HepG2 (cell line): ENCODE data around the gene LRTM2. TPM values are rescaled to one million over a fixed set of nuclear protein-coding genes. Genes with fewer than 3 reads are reported as not detected.

ENCODE experiments used
- ADNP ChIP-seq: sonication (generic); formaldehyde crosslinking; IDR thresholded peaks from 2 replicates; pipeline ENCODE4 v1.4.0; 2020; ENCODE audit warnings: missing genetic modification reagents
- ESRRA ChIP-seq: sonication (generic); formaldehyde crosslinking; IDR thresholded peaks from 2 replicates; pipeline ENCODE4 v1.5.1; 2020; ENCODE audit warnings: mild to moderate bottlenecking, low read depth, missing genetic modification reagents
- GPN1 ChIP-seq: sonication (generic); formaldehyde crosslinking; IDR thresholded peaks from 2 replicates; pipeline ENCODE4 v1.5.1; 2020; ENCODE audit warnings: missing genetic modification reagents, borderline replicate concordance
- MIER3 ChIP-seq: IDR thresholded peaks from 2 replicates; pipeline ENCODE4 v1.6.1; 2016; ENCODE audit warnings: missing compliant biosample characterization, borderline replicate concordance
- POLR2G ChIP-seq: fragments of 200-400 bp; formaldehyde crosslinking; IDR thresholded peaks from 2 replicates; pipeline ENCODE4 v1.6.1; 2018; ENCODE audit warnings: mild to moderate bottlenecking, low read depth, low read length, moderate library complexity
- RELA ChIP-seq: sonication (generic); formaldehyde crosslinking; IDR thresholded peaks from 2 replicates; pipeline ENCODE4 v1.4.0; 2020; ENCODE audit warnings: missing genetic modification reagents
- RXRB ChIP-seq: IDR thresholded peaks from 2 replicates; pipeline ENCODE4 v1.6.1; 2016; ENCODE audit warnings: borderline replicate concordance, missing genetic modification reagents, missing compliant biosample characterization
- SIN3A ChIP-seq: IDR thresholded peaks from 2 replicates; pipeline ENCODE4 v1.6.1; 2011; ENCODE audit warnings: low read depth, mild to moderate bottlenecking, control low read depth, low read length, borderline replicate concordance
- SIX1 ChIP-seq: sonication (generic); formaldehyde crosslinking; IDR thresholded peaks from 2 replicates; pipeline ENCODE4 v1.4.0; 2020; ENCODE audit warnings: missing genetic modification reagents, borderline replicate concordance
- THAP11 ChIP-seq: IDR thresholded peaks from 2 replicates; pipeline ENCODE4 v1.6.1; 2016; ENCODE audit warnings: missing biosample characterization, missing genetic modification reagents
- ZBTB21 ChIP-seq: sonication (generic); formaldehyde crosslinking; IDR thresholded peaks from 2 replicates; pipeline ENCODE4 v1.4.0; 2020; ENCODE audit warnings: missing genetic modification reagents
- ZEB1 ChIP-seq: IDR thresholded peaks from 2 replicates; pipeline ENCODE4 v1.6.1; 2012; ENCODE audit warnings: mild to moderate bottlenecking, low read depth, inconsistent platforms; ENCODE audit not compliant: insufficient replicate concordance
- ZNF138 ChIP-seq: sonication (generic); formaldehyde crosslinking; IDR thresholded peaks from 2 replicates; pipeline ENCODE4 v1.5.0; 2020; ENCODE audit warnings: mild to moderate bottlenecking, low read depth, missing genetic modification reagents
- ZNF430 ChIP-seq: sonication (generic); formaldehyde crosslinking; IDR thresholded peaks from 2 replicates; pipeline ENCODE4 v1.9.0; 2021; ENCODE audit warnings: mild to moderate bottlenecking, missing genetic modification reagents
- ZNF619 ChIP-seq: sonication (generic); formaldehyde crosslinking; IDR thresholded peaks from 2 replicates; pipeline ENCODE4 v1.4.0; 2020; ENCODE audit warnings: mild to moderate bottlenecking, missing genetic modification reagents
- ZNF629 ChIP-seq: sonication (generic); formaldehyde crosslinking; conservative IDR thresholded peaks from 2 replicates; pipeline ENCODE4 v1.5.0; 2020; ENCODE audit warnings: missing genetic modification reagents
- ZNF768 ChIP-seq: sonication (generic); formaldehyde crosslinking; IDR thresholded peaks from 2 replicates; pipeline ENCODE4 v1.4.0; 2020; ENCODE audit warnings: missing genetic modification reagents
- polyA plus RNA-seq, 8 experiments: library from polyadenylated mRNA; depleted of rRNA in 3 of 8; stranded (reverse) in 7 of 8; unstranded in 1 of 8; fragments of >200 nt; fragmentation: Illumina TruSeq in 4 of 8; extraction: Trizol in 4 of 8; gene quantifications; 2 replicates each; pipeline versions ENCODE4 v1.2.1 to v1.2.3, GENCODE V29; 2011 to 2016; ENCODE audit warnings: low read depth in 4 of 8, missing spikeins in 1 of 8, mixed read lengths in 1 of 8; ENCODE audit not compliant: insufficient read depth in 1 of 8
- total RNA-seq, 5 experiments: library from RNA; depleted of rRNA; stranded (reverse); fragments of >200 nt; fragmentation: Illumina TruSeq; extraction: Trizol; gene quantifications; 2 replicates each; pipeline ENCODE4 v1.2.3, GENCODE V29; 2016; ENCODE audit warnings: low read depth in 1 of 5
- TF ChIP-seq, protein P1 (sequence below): sonication (generic); formaldehyde crosslinking; IDR thresholded peaks from 2 replicates; pipeline ENCODE4 v1.9.0; 2021; ENCODE audit warnings: mild to moderate bottlenecking, missing genetic modification reagents
- TF ChIP-seq, protein P2 (sequence below): fragments of 450-650 bp; IDR thresholded peaks from 2 replicates; pipeline ENCODE4 v1.6.1; 2016
- TF ChIP-seq, protein P3 (sequence below): IDR thresholded peaks from 2 replicates; pipeline ENCODE4 v1.6.1; 2016; ENCODE audit warnings: low read depth, control low read depth

Gene LRTM2
- total and polyA plus RNA-seq, 2 of the 13 experiments (the other 11 are each of a cell fraction or from before 2014, with no cell fraction given), result 0.09 TPM; not detected in 1

DNA sequence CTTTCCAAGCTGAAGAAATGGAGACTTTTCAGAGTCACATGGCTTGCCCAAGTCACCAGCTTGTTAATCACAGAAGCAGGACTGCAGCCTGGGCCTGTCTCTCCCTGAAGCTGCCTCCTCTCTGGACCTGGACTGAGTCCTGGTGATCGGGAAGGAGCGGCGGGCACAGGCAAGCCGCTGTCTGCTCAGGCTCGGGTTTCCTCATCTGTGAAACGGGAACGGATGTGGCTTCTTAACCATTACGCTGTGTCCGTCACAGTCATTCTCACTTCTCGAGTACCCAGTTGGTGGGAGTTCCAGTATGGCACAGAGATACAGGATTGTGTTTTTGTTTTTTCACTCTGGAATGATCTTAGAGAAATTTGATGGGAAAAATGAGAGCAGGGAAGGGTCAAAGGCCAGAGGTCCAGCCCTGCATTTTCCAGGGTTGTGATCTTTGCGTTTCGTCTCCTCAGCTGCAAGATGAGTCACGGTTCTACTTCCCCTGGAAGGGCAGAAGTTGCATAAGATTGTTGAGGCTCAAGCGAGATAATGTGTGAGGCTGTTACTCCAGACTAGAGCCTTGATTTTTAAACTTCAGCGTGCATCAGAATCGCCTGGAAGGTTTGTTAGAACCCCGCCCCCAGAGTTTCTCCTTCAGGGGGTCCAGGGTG lies 7.6 kb upstream of the LRTM2 start (continued):
- TF ChIP-seq, protein P1, sequence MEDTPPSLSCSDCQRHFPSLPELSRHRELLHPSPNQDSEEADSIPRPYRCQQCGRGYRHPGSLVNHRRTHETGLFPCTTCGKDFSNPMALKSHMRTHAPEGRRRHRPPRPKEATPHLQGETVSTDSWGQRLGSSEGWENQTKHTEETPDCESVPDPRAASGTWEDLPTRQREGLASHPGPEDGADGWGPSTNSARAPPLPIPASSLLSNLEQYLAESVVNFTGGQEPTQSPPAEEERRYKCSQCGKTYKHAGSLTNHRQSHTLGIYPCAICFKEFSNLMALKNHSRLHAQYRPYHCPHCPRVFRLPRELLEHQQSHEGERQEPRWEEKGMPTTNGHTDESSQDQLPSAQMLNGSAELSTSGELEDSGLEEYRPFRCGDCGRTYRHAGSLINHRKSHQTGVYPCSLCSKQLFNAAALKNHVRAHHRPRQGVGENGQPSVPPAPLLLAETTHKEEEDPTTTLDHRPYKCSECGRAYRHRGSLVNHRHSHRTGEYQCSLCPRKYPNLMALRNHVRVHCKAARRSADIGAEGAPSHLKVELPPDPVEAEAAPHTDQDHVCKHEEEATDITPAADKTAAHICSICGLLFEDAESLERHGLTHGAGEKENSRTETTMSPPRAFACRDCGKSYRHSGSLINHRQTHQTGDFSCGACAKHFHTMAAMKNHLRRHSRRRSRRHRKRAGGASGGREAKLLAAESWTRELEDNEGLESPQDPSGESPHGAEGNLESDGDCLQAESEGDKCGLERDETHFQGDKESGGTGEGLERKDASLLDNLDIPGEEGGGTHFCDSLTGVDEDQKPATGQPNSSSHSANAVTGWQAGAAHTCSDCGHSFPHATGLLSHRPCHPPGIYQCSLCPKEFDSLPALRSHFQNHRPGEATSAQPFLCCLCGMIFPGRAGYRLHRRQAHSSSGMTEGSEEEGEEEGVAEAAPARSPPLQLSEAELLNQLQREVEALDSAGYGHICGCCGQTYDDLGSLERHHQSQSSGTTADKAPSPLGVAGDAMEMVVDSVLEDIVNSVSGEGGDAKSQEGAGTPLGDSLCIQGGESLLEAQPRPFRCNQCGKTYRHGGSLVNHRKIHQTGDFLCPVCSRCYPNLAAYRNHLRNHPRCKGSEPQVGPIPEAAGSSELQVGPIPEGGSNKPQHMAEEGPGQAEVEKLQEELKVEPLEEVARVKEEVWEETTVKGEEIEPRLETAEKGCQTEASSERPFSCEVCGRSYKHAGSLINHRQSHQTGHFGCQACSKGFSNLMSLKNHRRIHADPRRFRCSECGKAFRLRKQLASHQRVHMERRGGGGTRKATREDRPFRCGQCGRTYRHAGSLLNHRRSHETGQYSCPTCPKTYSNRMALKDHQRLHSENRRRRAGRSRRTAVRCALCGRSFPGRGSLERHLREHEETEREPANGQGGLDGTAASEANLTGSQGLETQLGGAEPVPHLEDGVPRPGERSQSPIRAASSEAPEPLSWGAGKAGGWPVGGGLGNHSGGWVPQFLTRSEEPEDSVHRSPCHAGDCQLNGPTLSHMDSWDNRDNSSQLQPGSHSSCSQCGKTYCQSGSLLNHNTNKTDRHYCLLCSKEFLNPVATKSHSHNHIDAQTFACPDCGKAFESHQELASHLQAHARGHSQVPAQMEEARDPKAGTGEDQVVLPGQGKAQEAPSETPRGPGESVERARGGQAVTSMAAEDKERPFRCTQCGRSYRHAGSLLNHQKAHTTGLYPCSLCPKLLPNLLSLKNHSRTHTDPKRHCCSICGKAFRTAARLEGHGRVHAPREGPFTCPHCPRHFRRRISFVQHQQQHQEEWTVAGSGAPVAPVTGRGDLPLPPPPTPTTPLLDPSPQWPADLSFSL (CRISPR knock-in tag), result peak; percentile 23; the same call in 1 of the 2 replicates
- TF ChIP-seq ZNF138 (CRISPR knock-in tag), result no peak
- TF ChIP-seq SIX1 (CRISPR knock-in tag), result peak; percentile 17; the same call in 1 of the 2 replicates
- TF ChIP-seq, protein P2, sequence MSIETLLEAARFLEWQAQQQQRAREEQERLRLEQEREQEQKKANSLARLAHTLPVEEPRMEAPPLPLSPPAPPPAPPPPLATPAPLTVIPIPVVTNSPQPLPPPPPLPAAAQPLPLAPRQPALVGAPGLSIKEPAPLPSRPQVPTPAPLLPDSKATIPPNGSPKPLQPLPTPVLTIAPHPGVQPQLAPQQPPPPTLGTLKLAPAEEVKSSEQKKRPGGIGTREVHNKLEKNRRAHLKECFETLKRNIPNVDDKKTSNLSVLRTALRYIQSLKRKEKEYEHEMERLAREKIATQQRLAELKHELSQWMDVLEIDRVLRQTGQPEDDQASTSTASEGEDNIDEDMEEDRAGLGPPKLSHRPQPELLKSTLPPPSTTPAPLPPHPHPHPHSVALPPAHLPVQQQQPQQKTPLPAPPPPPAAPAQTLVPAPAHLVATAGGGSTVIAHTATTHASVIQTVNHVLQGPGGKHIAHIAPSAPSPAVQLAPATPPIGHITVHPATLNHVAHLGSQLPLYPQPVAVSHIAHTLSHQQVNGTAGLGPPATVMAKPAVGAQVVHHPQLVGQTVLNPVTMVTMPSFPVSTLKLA, result no peak
- no peak for TF ChIP-seq ZNF768
- peak; percentile 87 for TF ChIP-seq ZNF629 (CRISPR knock-in tag)
- no peak for TF ChIP-seq RELA (CRISPR knock-in tag)
- TF ChIP-seq THAP11 (CRISPR knock-in tag), result peak; percentile 60
- TF ChIP-seq SIN3A, result no peak
- TF ChIP-seq ZBTB21 (CRISPR knock-in tag), result no peak
- peak; percentile 48; the same call in 1 of the 2 replicates for TF ChIP-seq MIER3 (CRISPR knock-in tag)
- TF ChIP-seq, protein P3, sequence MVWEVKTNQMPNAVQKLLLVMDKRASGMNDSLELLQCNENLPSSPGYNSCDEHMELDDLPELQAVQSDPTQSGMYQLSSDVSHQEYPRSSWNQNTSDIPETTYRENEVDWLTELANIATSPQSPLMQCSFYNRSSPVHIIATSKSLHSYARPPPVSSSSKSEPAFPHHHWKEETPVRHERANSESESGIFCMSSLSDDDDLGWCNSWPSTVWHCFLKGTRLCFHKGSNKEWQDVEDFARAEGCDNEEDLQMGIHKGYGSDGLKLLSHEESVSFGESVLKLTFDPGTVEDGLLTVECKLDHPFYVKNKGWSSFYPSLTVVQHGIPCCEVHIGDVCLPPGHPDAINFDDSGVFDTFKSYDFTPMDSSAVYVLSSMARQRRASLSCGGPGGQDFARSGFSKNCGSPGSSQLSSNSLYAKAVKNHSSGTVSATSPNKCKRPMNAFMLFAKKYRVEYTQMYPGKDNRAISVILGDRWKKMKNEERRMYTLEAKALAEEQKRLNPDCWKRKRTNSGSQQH (CRISPR knock-in tag), result no peak
- TF ChIP-seq GPN1, result no peak
- no peak for TF ChIP-seq ZNF619 (CRISPR knock-in tag)
- TF ChIP-seq RXRB (CRISPR knock-in tag), result peak; percentile 90
- 0 out of 2 replicates have a peak, but pooled peaks have one; percentile 60 for TF ChIP-seq ZNF430 (CRISPR knock-in tag)
- no peak; the same call in 1 of the 2 replicates for TF ChIP-seq ESRRA (CRISPR knock-in tag)
- peak; percentile 64 for TF ChIP-seq POLR2G
- peak; percentile 51 for TF ChIP-seq ZEB1
- no peak for TF ChIP-seq ADNP (CRISPR knock-in tag)
